HG02571 (cell line): ENCODE results near the gene ROR2.

ENCODE experiments used
- ATAC-seq: cut with Tn5 transposase; IDR thresholded peaks from one replicate; pipeline ENCODE4 v1.9.1; 2021; ENCODE audit warnings: mild to moderate bottlenecking, moderate library complexity; ENCODE audit not compliant: unreplicated experiment

Gene ROR2

DNA sequence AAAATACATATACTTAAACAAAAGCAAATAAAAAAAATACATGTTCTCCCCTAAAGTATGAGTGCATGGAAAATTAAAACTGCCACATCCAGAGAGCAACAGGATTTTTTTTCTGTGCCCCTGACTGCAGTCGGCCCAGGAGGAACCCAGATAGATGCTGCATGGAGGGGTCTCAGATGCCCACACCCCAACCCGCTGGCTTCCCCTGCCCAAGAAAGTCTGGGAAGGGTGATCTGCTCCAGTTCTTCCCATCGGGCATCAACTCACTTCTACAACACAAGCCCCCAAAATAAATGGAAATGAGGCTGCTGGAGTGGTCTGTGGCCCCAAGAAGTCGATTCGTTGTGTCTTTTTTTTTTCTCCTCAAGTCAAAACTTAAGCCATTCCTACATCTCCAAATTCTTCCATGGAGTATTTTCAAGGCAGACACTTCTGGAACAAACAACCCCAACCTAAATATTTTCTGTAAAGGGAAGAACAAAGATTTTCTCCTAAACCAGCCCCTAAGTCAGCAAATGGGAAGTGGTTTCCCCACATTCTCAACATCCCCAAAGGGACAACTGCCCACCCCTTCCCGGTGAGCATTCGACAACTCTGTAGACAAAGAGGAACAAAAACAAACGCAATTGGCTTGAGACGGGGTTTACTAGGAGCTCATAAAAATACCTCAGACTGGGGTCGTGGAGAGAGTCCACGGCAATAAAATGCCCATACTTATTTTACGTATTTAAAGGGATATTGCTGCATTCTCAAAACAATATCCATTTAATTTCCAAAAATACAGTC lies 46.7 kb downstream of the ROR2 start:
- ATAC-seq, result no peak

DNA sequence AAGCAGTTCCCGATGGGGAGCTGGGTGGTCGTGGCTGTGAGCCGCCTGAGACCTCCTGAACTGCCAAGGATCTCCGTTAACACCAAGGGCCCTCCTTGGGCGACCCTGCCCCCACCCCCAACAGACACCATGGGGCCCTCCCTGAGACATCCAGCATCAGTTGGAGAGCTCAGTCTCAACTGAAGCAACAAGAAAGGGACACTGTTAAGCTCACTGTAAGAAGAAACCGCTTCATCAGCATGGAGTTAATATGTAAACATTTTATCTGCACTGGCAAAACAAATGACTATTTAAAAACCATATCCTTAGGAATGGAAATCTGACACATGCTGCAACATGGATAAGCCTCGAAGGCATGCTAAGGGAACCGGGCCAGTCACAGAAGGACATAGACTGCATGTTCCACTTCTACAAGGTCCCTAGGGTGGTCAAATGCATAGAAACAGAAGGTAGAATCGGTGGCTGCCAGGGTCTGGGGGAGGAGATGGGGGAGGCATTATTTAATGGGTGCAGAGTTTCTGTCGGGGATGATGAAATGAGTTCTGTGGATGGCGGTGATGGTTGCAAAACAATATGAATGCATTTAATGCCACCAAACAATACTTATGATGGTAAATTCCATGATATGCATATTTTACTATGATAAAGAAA lies 47.4 kb downstream of the ROR2 start:
- no peak for ATAC-seq

DNA sequence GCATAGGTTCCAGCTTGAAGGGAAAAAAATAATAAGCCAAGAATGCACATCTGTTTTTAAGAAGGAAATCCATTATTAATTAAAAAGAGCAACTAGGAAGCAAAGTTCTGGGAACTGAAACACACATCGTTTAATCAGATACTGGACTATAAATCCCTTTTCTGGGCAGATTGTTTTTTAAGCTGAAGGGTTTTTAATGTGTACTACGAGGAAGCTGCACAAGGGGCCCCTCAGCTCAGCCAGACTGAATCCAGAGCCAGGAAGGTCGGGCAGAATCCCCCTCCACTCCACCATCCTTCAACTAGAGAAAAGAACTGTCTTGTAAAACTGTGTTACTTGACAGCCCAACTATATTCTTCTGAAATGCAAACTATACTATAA lies 49.2 kb downstream of the ROR2 start:
- ATAC-seq, result no peak

DNA sequence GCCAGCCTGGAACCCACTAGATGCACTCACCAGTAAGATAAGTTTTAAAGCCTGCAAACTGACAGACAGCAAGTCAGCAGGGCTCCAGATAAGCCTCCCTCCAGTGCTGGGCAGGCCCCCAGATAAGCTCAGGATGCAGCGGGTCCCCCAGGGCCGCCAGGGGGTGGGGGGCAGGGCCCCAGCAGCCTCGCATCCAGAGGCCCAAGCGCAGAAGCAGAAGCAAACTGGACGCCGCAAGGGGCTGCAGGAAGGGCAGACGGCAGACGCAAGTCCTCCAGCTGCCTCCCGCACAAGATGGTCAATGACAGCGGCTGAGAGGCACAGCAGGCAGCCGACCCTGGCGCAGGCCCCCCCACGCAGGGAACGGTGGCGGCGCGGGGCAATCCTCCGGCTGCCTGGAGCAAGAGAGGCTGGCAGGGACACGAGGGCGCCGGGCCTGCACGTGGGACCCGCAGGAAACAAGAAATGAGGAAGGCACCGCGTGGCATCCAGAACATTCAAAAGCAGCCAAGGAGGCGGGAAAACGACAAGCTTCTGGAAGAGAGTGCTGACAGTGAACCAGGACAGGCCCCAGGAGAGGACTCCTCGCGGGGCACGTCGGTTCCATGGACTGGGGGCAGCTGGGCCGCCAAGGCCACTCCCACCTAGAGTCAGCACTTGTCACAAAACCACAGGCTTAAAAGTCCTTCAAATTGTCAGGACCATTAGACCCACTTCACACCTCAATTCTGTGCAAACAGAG lies 49.8 kb downstream of the ROR2 start:
- ATAC-seq, result no peak

DNA sequence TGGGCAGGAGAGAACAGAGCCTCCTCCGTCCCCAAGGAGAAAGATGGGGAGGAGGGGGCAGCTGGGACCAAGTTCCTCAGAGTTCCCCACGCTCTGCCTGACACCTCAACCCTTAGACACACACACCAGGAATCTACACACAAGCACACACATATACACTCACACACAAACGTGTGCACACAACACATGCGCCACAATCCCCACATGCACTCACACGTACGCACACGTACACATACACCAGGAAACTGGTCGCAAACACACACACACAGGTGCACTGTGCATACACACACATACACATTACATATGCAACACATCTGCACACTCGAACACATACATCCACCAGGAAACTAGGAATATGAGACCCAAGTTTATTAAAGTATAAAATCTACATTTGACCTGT lies 50.4 kb downstream of the ROR2 start:
- no peak for ATAC-seq

DNA sequence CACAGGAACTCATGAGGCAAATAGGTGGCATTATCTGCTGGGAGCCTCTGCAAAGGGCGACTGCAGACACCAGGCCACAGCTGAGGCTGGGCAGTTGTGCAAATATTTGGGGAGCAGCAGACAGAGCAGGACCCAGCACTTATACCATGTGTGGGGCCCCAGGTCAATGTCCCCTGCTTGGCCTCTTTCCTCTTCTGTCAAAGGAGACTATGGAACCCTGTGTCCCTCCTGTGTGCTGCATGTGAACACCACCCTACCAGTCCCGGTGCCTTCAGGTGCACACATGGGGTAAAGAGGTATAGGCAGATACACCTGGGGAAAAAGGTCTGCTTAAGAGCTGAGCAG lies 50.8 kb downstream of the ROR2 start:
- no peak for ATAC-seq

DNA sequence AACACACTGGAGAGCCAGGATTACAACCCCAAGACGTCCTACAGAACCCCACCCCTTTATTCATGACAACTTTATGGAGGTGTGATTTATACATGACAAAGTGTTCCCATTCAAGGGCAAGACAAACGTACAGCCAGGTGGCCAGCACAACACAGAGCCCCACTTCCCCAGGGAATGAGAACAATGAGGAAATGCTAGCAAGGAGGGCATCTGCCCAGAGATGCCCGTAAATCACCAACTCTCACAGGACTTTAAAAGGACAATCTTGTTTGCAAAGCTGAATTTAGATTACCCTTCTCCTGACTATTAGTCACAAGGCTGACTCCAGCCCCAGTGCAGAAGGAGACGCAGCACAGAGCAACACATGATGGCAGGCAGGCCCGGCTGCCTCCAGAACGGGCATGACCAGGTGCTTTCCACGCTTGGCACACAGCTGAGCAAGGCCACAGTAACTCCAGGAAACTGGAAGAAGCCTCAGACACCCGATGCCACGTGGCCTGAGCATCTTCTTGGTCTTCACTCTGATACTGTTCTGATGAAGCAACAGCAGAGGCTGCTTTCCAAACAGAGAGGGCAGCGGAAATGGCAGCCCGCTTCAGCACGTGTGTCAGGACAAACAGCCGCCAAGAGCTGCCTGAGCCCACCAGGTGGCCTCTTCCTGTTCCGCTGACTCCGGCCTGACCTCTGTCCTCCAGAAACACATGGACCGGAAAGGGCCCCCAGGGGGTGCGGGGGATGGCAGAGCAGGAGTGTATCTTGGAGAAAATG lies 51.4 kb downstream of the ROR2 start:
- no peak for ATAC-seq

DNA sequence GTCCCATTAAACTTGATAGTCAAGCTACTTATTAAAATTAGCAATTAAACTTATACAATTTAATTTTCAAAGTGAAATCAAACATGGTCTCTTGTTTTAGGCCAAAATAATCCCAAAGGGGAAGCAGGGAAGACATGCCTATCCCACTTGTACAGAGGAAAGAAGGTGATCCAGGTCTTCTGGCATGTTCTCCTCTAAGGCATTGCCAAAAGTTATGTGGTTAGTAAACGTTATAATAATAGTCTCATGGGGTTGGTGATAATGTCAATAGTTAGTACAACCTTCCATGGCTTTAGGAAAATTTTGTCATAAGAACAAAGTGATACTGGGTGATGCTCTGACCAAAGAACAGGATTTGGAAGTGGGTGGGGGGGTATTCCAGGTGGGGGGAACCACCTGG lies 52.8 kb downstream of the ROR2 start:
- no peak for ATAC-seq

DNA sequence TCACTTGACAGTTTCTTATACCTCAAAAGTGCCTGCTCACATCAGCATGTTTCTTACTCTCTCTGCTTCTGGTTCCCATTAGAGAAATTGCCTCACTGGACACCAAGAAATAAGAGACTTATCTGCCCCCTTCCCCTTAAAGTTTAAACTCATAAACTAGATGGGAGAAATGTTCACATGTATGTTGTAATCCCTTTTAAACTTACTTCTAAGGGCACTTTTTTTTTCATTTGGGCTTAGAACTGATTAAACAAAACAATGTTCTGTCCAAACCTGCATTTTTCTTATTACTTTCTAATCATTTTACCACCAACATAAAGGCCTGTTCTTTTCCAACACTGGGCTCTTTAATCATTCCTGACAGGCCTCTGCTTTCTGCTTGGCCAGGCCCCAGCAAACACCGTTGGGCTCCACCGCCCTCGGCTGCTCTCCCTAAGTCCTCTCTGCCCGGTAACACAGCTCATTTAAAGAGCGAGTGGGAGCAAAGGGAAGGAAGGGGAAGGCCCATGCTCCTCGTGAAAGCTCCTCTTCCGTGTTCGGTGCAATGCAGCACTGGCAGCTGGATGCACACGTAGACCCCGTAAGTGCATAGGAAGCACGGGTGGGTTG lies 53.4 kb downstream of the ROR2 start:
- ATAC-seq, result no peak

DNA sequence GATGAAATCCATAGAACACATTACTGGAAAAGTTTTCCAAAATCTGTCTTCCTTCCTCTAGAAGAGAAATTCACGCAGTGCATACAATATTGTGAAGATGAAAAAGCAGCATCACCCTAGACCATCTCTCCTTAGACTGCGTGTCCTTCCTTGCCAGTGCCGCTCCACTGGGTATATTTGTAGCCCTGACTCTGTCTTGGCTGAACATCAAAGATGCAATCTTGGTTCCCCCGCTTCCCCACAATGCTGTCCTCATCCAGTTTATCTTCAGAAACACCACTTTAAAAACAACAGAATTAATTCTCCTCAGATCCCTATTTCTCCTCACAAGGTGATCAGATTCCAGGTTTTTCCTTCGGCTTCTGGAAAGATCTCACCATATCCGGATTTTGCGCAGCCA lies 53.9 kb downstream of the ROR2 start:
- ATAC-seq, result no peak

DNA sequence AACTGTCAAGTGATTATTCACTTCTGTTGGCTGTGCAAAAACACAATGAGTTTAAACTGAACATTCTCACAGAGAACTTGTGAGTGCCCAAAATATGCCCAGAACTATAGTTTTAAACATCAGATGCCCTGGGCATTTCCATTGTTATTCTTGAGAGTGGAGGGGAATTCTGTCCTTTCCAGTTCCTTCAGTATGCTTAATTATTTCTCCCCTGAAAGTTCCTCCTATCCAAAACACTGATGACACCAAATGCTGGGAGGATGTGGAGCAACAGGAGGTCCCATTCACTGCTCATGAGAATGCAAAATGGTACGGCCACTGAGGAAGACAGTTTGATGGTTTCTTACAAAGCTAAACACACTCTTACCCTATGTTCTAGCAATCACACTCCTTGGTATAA lies 55.5 kb downstream of the ROR2 start:
- no peak for ATAC-seq

DNA sequence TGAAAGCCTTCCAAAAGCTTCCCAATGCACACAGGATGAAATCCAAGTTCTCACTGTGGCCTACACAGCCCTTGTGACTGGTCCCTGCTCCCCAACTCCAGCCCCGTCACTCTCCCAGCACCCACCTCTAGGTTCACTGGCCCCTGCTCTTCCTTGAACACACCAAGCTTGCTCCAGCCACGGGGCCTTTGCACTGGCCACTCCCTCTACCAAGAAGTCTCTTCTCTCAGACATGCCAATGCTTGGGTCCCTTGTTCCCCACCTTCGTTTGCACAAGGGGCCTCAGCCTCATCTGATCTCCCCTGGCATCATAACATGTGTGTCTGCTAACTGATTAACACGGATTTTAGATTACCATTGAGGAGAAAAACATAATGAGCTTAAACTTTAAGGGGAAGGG lies 56.0 kb downstream of the ROR2 start:
- ATAC-seq, result no peak

DNA sequence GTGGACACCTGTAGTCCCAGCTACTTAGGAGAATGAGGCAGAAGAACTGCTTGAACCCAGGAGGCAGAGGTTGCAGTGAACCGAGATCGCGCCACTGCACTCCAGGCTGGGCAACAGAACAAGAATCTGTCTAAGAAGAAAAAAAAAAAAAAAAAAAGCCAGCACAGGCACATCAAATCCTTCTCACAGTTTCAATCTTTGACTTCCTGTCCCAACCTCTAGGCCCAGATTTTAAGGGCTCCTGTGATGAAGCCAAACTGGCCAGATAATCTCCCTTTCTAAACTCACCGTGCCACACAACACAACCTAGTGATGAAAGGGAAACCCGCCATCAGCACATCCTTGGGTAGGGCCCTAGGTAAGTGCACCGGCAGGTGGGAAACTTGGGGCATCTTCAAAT lies 58.1 kb downstream of the ROR2 start:
- ATAC-seq, result no peak

DNA sequence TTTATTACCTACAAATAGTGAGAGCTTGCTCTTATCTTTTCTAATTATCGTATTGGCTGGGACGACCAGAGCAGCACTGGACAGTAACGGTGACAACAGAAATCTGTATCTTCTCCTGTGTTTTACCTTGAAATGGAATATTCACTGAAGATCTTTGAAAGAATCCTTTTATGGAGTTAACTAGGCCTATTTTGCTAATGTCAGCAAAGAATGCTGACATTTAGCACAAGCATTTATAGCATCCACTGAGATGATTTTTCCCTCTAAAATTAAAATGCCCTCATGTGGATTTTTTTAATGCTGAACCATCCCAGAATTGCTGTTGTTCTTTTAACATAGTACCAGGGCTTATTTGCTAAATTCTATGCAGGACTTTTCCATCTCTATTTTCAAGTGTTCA lies 59.4 kb downstream of the ROR2 start:
- no peak for ATAC-seq

DNA sequence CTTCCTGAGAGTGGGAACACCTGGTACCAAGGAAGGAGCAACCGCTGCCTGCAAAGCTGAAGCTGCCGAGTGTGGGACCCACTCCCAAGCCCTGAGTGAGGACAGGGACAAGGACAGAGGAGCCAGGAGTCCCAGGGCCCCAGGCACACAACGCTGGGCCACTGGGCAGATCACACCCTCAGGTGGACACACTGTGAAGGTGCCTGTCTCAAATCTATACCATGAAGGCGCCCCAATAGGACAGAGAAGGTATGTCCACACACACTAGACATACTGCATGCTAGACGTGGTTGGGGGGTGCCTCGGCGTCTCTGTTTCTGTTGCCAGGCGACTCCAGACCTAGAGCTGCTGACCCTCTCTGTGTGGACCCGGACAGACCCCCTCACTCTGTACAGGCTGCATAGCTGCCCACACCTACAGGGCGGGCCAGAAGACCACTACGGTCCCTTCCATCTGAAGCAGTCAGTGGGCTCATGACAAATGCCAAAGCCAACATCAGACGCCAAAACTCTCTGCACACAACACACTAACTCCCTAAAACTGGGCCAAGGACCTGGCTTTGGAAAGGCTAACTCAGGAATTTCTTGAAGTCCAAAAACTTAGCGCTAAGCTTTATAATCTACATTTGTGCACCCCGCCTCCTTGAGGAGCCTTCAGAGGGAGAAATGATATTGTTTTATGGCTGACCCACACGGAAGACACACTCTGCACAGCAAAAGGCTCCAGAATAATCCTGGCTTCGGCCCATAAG lies 60.7 kb downstream of the ROR2 start:
- no peak for ATAC-seq

DNA sequence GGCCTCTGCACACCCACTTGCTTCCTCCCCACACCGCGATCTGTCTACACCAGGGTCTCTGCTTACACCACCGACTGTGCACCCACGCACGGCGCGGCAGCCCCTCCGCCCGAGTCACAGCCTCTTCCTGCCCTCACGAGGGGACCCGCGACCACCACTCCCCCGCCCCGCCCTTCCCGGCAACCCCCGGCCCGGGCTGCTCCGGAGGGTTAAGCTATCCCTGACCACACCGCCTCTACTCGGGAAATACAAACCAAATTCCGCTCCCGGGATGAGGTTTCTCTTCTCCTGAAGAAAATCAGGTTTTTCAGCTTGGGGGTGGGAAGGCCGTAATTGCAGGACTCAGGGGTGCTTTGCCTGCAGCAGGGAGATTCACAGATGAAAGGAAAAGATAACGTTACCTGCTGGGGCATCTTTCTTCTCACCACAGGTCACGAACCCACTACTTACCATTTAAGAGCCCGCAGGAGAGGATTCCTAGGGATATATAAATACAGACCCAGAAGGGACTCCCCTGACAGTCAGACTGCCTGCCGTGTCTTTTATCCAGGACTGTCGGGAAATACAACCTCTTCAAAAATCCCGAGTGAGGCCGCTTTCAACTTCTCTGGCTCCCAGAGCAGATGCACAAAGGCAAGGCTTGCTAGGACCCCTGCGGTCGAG lies 63.5 kb downstream of the ROR2 start:
- no peak for ATAC-seq

DNA sequence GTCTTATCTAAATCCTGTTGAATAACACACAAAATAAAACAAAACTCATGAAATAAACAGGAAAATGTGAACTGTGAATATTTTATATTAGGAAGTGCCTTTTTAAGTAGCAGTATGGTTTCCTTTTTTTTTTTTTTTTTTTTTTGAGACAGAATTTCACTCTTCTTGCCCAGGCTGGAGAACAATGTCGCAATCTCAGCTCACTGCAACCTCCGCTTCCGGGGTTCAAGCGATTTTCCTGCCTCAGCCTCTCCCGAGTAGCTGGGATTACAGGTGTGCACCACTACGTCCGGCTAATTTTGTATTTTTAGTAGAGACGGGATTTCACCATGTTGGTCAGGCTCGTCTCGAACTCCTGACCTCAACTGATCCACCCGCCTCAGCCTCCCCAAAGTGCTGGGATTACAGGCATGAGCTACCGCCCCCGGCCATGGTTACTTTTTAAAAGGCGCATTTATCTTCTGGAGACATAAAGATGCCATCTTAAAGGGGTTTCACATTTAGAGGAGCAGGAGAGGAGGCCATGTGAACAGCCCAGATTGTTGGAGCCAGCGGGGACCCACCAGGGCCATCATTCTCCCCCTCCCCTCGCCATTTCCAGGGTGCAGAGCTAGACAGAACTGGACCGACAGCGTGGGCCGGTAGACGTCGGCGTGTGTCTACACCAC lies 64.1 kb downstream of the ROR2 start:
- no peak for ATAC-seq

DNA sequence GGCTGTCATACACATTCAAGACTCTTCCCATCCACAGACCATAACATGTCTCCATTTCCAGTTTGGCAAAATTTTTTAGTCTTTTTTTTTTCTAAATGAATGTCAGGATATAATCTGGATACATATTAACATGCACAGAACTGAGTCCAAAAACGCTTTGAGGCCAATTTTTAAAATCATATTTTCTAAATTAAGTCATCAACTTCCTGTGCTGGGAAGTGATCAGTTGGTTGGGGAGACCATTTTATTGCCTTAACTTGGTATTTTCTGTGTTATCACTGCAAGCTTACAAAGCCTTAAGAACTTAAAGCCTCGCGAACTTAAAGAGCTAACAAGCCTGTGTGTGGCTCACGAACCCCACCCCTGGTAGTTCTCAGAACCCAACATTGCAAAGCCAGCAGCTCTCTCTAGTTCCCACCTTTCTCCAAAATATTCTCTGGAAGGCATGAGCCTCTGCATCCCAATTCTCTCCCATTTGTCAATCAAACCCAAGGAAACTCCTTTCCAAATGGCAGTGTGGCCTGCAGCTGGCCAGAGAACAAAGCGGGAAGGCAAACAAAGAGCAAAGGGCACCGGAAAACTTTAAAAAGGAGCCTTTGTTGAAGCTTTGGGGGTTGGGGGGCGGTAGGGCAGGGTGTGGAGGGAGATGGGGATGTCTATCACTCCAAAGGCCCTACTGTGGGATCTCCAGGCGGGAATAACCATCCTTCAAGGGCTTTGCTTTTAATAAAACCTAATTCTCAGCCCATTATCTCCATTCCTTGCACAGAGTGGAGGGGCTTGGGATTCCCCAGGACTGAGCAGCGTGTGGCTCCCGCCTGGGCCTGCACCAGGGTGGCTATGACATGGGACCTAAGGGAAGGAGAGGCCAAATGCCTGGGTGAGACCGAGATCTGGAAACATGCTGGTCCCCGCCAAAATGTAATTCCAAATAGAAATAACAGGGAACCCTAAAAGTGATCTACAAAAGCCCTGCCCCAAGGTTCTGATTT lies 65.0 kb downstream of the ROR2 start:
- no peak for ATAC-seq
